Ishikawa (cell line): Measurements from ENCODE around the gene TOP2B.

ENCODE experiments used
- CEBPB ChIP-seq: IDR thresholded peaks from 2 replicates; pipeline ENCODE4 v1.6.1; 2012
- CREB1 ChIP-seq: IDR thresholded peaks from 2 replicates; pipeline ENCODE4 v1.6.1; 2012; ENCODE audit warnings: low read depth
- EP300 ChIP-seq: IDR thresholded peaks from 2 replicates; pipeline ENCODE4 v1.6.1; 2012; ENCODE audit warnings: borderline replicate concordance
- FOXM1 ChIP-seq: IDR thresholded peaks from 2 replicates; pipeline ENCODE4 v1.6.1; 2012; ENCODE audit warnings: low read depth, borderline replicate concordance
- NFIC ChIP-seq: IDR thresholded peaks from 2 replicates; pipeline ENCODE4 v1.6.1; 2012
- RAD21 ChIP-seq: IDR thresholded peaks from 2 replicates; pipeline ENCODE4 v1.6.1; 2012; ENCODE audit warnings: low read depth
- TAF1 ChIP-seq: IDR thresholded peaks from 2 replicates; pipeline ENCODE4 v1.6.1; 2012; ENCODE audit warnings: low read depth, mild to moderate bottlenecking
- TCF12 ChIP-seq: IDR thresholded peaks from 2 replicates; pipeline ENCODE4 v1.6.1; 2012; ENCODE audit warnings: low read depth
- YY1 ChIP-seq: IDR thresholded peaks from 2 replicates; pipeline ENCODE4 v1.6.1; 2012; ENCODE audit warnings: low read depth
- ZBTB7A ChIP-seq: IDR thresholded peaks from 2 replicates; pipeline ENCODE4 v1.6.1; 2012; ENCODE audit warnings: low read depth
- TF ChIP-seq, protein P1 (sequence below): IDR thresholded peaks from 2 replicates; pipeline ENCODE4 v1.6.1; 2012; ENCODE audit warnings: low read depth, mild to moderate bottlenecking
- TF ChIP-seq, protein P2 (sequence below): IDR thresholded peaks from 2 replicates; pipeline ENCODE4 v1.6.1; 2012
- TF ChIP-seq, protein P3 (sequence below): IDR thresholded peaks from 2 replicates; pipeline ENCODE4 v1.6.1; 2012

- TF ChIP-seq YY1 (no peak), RAD21 (no peak), EP300 (no peak), CREB1 (no peak), FOXM1 (no peak), TAF1 (no peak), CEBPB (no peak), NFIC (no peak), ZBTB7A (no peak), TCF12 (no peak)
- TF ChIP-seq, protein P1, sequence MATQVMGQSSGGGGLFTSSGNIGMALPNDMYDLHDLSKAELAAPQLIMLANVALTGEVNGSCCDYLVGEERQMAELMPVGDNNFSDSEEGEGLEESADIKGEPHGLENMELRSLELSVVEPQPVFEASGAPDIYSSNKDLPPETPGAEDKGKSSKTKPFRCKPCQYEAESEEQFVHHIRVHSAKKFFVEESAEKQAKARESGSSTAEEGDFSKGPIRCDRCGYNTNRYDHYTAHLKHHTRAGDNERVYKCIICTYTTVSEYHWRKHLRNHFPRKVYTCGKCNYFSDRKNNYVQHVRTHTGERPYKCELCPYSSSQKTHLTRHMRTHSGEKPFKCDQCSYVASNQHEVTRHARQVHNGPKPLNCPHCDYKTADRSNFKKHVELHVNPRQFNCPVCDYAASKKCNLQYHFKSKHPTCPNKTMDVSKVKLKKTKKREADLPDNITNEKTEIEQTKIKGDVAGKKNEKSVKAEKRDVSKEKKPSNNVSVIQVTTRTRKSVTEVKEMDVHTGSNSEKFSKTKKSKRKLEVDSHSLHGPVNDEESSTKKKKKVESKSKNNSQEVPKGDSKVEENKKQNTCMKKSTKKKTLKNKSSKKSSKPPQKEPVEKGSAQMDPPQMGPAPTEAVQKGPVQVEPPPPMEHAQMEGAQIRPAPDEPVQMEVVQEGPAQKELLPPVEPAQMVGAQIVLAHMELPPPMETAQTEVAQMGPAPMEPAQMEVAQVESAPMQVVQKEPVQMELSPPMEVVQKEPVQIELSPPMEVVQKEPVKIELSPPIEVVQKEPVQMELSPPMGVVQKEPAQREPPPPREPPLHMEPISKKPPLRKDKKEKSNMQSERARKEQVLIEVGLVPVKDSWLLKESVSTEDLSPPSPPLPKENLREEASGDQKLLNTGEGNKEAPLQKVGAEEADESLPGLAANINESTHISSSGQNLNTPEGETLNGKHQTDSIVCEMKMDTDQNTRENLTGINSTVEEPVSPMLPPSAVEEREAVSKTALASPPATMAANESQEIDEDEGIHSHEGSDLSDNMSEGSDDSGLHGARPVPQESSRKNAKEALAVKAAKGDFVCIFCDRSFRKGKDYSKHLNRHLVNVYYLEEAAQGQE, result no peak
- TF ChIP-seq, protein P2, sequence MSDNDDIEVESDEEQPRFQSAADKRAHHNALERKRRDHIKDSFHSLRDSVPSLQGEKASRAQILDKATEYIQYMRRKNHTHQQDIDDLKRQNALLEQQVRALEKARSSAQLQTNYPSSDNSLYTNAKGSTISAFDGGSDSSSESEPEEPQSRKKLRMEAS, result no peak
- TF ChIP-seq, protein P3, sequence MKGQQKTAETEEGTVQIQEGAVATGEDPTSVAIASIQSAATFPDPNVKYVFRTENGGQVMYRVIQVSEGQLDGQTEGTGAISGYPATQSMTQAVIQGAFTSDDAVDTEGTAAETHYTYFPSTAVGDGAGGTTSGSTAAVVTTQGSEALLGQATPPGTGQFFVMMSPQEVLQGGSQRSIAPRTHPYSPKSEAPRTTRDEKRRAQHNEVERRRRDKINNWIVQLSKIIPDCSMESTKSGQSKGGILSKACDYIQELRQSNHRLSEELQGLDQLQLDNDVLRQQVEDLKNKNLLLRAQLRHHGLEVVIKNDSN, result no peak
These were observed 107.0 kb downstream of the TOP2B start for GRCh38 chr3:25557694-25558093.
